ENCODE measurements around the gene ACAN. TPM values are rescaled to one million over a fixed set of nuclear protein-coding genes. Genes with fewer than 3 reads are reported as not detected.

Gene ACAN
- total and polyA plus RNA-seq, 8 donors, result 0.04 to 5.7 (median 0.22) TPM; not detected in 1

DNA sequence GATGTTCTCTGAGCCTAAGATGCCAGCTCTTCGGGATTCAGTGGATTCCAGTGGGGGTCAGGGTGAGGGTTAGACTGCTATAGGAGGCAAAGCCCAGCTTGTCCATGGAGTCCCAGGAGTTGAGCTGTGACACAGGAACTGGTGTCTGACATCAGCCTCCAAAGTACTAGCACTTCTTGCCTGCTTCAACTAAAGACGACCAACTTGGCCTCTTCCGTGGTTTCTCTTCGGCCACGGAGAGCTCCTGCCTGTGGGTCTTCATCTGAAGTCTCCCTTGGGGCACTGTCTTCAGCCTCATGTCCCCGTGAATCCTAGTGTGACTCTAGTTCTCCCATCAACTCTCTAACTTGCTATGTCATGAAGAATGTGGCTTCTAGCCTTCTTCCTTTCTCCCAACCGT is 12.8 kb upstream of the ACAN start:
- no peak overlapping the region for H3K27ac ChIP-seq
- no peaks in the 10 kb centered on the region for H3K4me1 ChIP-seq
- DNase-seq (no peak), ATAC-seq (no peak), FAIRE-seq (no peak)
- TF ChIP-seq, protein P1, sequence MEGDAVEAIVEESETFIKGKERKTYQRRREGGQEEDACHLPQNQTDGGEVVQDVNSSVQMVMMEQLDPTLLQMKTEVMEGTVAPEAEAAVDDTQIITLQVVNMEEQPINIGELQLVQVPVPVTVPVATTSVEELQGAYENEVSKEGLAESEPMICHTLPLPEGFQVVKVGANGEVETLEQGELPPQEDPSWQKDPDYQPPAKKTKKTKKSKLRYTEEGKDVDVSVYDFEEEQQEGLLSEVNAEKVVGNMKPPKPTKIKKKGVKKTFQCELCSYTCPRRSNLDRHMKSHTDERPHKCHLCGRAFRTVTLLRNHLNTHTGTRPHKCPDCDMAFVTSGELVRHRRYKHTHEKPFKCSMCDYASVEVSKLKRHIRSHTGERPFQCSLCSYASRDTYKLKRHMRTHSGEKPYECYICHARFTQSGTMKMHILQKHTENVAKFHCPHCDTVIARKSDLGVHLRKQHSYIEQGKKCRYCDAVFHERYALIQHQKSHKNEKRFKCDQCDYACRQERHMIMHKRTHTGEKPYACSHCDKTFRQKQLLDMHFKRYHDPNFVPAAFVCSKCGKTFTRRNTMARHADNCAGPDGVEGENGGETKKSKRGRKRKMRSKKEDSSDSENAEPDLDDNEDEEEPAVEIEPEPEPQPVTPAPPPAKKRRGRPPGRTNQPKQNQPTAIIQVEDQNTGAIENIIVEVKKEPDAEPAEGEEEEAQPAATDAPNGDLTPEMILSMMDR (IDR thresholded peaks at IDR 0.05), result no peak
- no peak overlapping the region for H3K4me3 ChIP-seq
- H3K9me3 ChIP-seq, result no peaks in the 10 kb centered on the region
- WGBS, 2 donors, result 74 to 85% methylated on average over 7 of the region's 7 CpGs
- no peaks in the 10 kb centered on the region for H3K27me3 ChIP-seq
- H3K36me3 ChIP-seq, result no peaks in the 10 kb centered on the region
- intact Hi-C loops (cut with DNase I), result no loop called here

DNA sequence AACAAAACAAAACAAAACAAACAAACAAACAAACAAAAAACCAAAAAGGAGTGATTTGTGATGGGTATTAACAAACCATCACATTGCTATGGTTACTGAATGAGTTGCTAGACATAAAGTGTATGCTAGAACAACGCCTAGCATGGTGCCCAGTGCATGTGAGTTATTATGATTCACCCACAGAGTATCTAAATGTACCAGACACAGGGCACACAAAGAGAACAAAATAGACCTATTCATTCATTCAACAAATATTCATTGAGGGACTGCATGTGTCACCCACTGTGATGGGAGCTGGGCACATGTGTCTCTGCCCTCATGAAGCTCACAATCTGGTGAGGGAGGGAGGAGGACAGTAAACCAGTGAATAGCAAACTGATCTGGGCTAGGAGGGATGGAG is 11.6 kb upstream of the ACAN start:
- WGBS, 2 donors, result 43 to 81% methylated on average over 1 of the region's 1 CpG
- intact Hi-C loops (cut with DNase I), result no loop called here
- DNase-seq (no peak), ATAC-seq (no peak), FAIRE-seq (no peak)
- no peak overlapping the region for H3K27ac ChIP-seq
- no peaks in the 10 kb centered on the region for H3K9me3 ChIP-seq
- no peak overlapping the region for H3K4me3 ChIP-seq
- TF ChIP-seq, protein P1 (IDR thresholded peaks at IDR 0.05), result no peak
- H3K27me3 ChIP-seq, result no peaks in the 10 kb centered on the region
- H3K4me1 ChIP-seq, result no peaks in the 10 kb centered on the region
- H3K36me3 ChIP-seq, result no peaks in the 10 kb centered on the region

GRCh38 chr15:88792342-88793282 is 10.6 kb upstream of the ACAN start:
- FAIRE-seq (no peak), DNase-seq (no peak), ATAC-seq (no peak)
- H3K27ac ChIP-seq, result no peak overlapping the region
- peaks cover 0 to 4% (median 0%) of the 10 kb centered on the region in 4 donors for H3K27me3 ChIP-seq
- TF ChIP-seq, protein P1 (IDR thresholded peaks at IDR 0.05), result no peak
- H3K36me3 ChIP-seq, result no peaks in the 10 kb centered on the region
- intact Hi-C loops (cut with DNase I), result no loop called here
- 16 to 18% methylated on average over 22 of the region's 22 CpGs for WGBS, 2 donors
- H3K4me1 ChIP-seq, result no peaks in the 10 kb centered on the region
- H3K9me3 ChIP-seq, result no peaks in the 10 kb centered on the region
- no peak overlapping the region for H3K4me3 ChIP-seq

DNA sequence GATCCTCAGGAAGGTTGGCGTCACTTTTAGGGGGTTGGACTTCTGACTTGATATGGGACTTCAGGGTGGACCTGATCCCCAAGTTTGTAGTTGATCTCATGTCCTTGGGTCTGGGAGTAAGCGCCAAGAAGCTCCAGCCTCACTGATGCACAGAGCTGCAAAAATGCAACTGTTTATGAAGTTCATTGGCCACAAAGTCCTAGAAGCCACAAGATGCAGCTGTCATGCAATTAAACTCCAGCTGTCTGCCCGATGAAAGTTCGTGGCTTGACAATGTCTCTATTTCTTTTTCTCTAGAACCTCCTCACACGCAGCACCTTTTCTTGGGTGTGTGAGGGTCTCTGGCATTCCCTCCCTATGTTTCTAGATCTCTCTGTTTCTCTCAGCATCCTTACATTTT is 9.2 kb upstream of the ACAN start:
- H3K4me1 ChIP-seq, result no peaks in the 10 kb centered on the region
- ATAC-seq (no peak), DNase-seq (no peak), FAIRE-seq (no peak)
- no peaks in the 10 kb centered on the region for H3K36me3 ChIP-seq
- TF ChIP-seq, protein P1 (IDR thresholded peaks at IDR 0.05), result no peak
- intact Hi-C loops (cut with DNase I), result no loop called here
- H3K4me3 ChIP-seq, result no peak overlapping the region
- H3K27me3 ChIP-seq, result peaks cover 0 to 6% (median 0%) of the 10 kb centered on the region in 4 donors
- H3K9me3 ChIP-seq, result no peaks in the 10 kb centered on the region
- WGBS, 2 donors, result 63 to 70% methylated on average over 5 of the region's 5 CpGs
- no peak overlapping the region for H3K27ac ChIP-seq
